GM21576 (cell line): Measurements from ENCODE around the gene MAP3K20.
"Not testable (repeated sequence)": the region's sequence is repeated elsewhere in the genome, so short reads cannot be mapped to it uniquely, and the experiment has no call there.

ENCODE experiments used
- ATAC-seq: cut with Tn5 transposase; IDR thresholded peaks from one replicate; pipeline ENCODE4 v1.9.1; 2021; ENCODE audit warnings: mild to moderate bottlenecking, moderate library complexity; ENCODE audit not compliant: unreplicated experiment

The MAP3K20 gene

GRCh38 chr2:173119069-173119807 is 43.6 kb downstream of the MAP3K20 start:
- peak; percentile 39 for ATAC-seq

DNA sequence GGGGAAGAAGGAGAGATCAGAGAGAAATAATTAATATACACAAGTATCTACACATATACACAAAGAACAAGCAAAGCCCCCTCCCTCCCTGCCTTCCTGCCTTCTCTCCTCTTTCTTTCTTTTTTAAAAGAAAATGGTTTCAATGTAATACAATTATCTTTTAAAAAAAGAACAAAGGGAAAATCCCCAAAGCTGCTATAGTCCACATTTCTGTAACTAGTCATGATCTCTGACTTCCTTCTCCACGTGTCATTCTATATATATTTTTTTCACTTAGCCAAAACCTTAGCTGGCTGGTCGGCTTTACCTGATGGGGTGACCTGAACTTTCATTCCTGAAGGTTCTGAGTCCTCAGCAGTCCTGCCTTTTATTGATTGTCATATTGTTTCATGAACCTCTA is 44.3 kb downstream of the MAP3K20 start:
- peak; percentile 42 for ATAC-seq

GRCh38 chr2:173122936-173123335 is 47.3 kb downstream of the MAP3K20 start:
- no peak for ATAC-seq

- ATAC-seq = no peak
Measured at GRCh38 chr2:173124441-173124840, 48.8 kb downstream of the MAP3K20 start.

- no peak for ATAC-seq
Measured at GRCh38 chr2:173126819-173127218, 51.2 kb downstream of the MAP3K20 start.

- not testable (repeated sequence) for ATAC-seq
Measured at GRCh38 chr2:173128132-173128531, 52.5 kb downstream of the MAP3K20 start.

DNA sequence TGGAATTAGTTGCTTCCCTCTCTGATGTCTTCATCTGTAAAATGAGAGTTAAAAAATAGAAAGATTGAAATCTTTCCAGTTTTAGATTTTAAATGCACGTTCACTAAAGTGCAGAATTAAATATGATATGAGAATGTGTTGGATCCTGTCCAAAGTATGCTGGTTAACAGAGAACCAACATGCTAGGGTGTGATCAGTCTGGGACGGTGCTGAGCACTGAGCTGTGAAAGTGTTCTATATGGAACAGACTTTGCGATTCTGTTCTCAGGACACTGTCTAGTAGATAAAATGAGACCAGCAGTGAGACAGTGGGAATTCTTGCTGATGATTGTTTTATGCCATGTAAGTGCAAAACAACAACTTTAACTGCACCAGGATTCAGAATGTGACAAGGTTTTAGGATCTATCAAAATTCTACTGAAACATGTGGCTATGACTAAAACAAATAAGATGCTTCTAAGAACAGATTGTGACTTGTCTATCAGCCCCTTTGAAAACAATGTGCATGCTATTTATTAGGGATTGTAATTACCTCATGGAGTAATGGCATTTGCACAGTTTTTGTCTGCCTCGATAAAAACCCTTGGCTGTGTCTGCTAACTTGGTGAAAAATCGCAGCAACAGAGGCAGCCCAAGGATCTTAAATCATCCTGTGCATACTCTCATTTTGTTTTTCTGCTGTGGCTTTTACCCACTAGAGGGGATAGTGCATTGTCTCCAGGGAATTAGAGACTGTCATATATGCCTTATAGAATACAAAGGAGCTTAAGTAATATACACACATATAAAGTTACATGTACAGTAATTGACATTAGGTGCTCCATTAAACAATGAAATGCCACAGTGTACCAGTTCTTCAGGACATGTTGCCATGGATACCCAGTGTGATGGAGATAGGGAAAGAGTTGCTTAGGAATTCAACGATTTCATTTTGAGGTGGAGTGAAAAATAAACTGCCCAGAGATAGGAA is 55.1 kb downstream of the MAP3K20 start:
- ATAC-seq = no peak

DNA sequence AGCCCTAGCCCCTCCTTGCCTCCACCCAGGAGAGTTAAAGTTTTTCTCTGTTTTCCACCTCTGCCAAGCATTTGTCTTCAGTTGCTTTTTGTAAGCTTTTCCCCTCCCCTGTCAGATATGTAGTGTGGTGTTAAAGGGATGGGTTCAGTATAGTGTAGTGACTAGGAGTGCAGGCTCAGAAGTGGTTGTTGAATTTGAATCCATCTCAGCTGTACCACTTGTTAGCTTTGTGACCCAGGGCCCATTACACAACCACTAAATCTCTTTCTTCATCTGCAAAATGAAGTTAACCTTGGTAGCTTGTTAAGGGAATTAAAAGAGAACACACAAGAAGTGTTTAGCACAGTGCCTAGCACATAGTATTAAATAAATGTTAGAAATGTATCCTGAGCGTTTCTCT is 56.9 kb downstream of the MAP3K20 start:
- ATAC-seq = no peak

DNA sequence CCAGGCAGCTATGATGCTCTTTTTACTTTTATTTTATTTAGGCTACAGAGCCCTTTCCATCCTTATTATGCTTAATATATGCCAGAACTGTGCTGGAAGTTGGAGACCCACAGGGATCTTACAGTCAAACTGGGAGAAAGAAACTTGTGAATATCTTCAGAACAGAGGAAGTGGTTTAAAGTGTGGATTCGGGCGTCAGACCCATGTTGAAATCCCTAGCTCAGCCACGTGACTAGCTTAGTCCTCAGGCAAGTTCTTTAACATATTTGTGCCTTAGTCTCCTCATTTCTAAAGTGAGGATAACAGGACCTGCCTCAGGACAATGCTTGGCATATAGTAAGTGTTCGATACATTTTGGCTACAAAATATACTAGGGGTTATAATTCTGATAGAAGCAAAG is 59.1 kb downstream of the MAP3K20 start:
- ATAC-seq = no peak

DNA sequence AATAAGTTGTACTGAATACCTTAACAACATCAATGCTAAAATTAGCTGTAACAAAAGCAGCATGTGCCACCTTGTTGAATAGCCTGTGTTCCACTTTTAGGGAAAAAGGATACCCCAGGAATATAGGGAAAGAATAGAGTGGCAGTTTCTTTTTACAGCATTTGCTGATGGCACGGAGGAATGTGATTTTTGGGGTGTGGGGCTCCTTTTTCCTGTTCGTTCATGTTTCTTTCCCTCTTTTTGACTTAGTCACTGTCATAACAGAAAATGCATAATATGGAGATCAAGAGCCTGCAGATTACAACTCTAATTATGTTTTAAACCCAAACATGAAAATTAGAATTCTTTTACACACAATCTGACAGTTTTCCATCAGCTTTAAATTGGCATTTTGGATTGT is 60.4 kb downstream of the MAP3K20 start:
- ATAC-seq = no peak

DNA sequence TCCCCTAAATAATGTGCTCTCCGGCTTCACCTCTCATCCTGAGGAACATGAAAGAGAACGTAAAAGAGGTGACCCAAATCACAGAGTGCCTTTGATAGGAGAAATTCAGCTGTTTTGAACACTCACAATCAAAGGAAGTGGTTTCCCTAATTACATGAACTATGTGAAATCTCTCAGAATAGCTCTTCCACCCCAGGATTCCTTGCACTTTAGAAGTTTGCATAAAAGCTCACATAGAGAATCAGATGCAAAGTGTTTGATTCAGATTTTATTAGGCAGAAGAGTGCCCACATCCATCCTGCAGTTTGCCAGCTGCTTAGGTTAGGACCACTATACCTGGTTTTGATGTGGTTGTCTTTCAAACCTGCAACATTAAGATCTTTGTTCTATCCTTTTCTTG is 61.0 kb downstream of the MAP3K20 start:
- no peak for ATAC-seq

DNA sequence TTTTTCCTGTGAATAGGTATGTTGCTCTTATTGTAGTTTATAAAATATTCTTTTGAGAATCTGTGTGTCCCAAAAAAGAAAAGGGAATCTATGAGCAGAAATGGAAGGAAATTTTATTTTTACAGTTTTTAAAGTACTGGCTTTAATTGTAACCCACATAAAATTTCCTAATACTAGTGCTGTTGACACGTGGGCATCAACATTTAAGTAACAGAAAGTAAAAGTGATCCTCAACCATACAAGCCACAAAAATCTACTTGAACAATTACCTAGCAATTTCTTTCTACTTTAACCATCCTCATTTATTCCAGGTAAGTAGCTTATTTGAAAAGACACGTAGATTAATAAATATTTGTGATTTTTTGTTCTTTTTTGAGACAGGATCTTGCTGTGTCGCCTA is 62.0 kb downstream of the MAP3K20 start:
- no peak for ATAC-seq

- no peak for ATAC-seq
Measured at GRCh38 chr2:173138962-173139361, 63.3 kb downstream of the MAP3K20 start.

DNA sequence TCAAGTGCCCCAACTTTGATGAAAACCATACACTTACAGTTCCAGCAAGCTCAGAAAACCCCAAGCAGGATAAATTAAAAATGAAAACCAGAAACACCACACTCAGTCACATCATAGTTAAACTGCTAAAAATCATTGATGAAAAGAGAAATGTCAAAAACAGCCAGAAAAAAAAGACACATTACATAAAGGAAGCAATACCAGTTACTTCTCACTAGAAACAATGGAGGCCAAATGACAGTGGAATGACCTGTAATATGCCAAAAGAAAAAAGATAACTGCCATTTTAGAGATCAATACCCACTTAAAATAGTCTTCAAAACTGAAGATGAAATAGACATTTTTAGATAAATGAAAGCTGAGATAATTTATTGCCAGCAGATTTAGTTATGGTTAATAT is 66.0 kb downstream of the MAP3K20 start:
- no peak for ATAC-seq

GRCh38 chr2:173145454-173145853 is 69.8 kb downstream of the MAP3K20 start:
- ATAC-seq = no peak

DNA sequence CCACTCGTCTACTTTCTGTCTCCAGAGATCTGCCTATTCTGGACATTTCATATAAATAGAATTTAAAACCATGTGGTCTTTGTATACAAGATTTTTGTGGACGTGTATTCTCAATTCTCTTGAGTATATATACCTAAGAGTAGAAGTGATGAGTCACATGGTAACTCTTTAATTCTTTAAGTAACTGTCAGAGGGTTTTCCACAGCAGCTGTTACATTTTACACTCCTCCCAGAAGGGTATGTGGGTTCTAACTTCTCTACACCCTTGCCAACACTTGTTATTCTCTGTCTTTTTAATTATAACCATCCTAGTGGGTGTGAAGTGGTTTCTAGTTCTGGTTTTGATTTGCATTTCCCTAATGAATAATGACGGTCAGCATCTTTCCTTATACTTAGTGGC is 70.9 kb downstream of the MAP3K20 start:
- ATAC-seq = no peak

DNA sequence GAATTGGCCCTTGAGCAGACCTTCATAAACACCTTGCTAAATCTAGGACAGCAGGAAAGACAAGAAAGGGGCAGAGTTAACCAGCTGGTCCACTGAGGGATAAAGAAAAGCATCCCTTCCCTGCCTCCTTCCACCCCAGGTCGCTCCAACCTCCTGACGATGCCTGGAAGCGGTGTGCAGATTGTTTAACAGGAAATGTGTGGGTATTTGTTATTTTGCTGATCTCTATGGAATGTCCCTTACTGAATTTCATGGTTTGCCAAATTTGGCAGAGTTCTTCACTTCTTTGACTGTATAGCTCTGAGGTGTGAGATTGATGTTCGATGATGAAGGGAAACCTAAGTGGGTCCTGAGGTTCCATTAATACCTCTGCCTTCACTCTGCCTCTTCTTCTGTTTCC is 72.9 kb downstream of the MAP3K20 start:
- no peak for ATAC-seq

GRCh38 chr2:173149491-173149890 is 73.8 kb downstream of the MAP3K20 start:
- peak; percentile 60 for ATAC-seq

DNA sequence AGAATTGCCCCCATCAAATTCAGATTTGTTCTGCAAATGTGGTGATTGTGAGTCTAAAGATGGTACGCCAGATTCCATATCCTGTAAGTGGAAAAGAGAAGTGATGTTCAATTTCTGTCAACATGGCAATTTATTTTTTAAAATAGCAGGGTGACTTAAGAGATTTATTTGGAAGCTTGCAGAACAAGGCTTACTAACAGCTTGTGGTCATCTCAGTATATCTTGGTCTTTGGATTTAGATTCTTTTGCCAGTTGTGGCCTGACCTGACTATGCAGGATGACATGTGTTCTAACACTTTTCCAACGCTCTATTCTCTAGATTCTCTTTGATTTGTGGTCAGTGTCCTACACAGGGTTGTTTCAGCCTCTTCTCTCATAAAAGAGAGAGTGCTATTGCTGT is 74.4 kb downstream of the MAP3K20 start:
- no peak for ATAC-seq

DNA sequence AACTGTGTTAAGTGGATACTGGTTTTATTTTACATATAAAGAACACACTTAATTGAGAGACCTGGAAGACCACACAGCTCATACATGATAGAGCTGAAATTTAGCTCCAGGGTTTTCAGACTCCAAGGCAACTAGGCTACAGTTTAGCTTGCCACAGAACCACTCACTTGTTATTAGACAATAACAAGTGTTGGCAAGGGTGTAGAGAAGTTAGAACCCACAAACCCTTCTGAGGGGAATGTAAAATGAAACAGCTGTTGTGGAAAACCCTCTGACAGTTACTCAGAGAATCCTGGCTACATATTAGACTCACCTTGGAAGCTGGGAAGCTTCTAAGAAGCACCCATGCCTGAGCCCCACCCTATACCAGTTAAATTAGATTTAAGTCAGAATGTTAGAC is 75.3 kb downstream of the MAP3K20 start:
- no peak for ATAC-seq

- ATAC-seq = peak; percentile 62
Measured at GRCh38 chr2:173151671-173152401, 76.2 kb downstream of the MAP3K20 start.
